ENCODE results near the gene KCNMA1. TPM values are rescaled to one million over a fixed set of nuclear protein-coding genes. Genes with fewer than 3 reads are reported as not detected.

KCNMA1 gene
- polyA plus RNA-seq, 1 experiment, result 21.4 TPM

- Histone ChIP-seq H3K4me3 (ENCODE audit: low read depth, low read length) (no peak overlapping the region), H3K27me3 (ENCODE audit: control insufficient read depth, insufficient read depth, low read length) (no peaks in the 10 kb centered on the region), H3K36me3 (ENCODE audit: control insufficient read depth, insufficient read depth, low read length) (no peaks in the 10 kb centered on the region)
- TF ChIP-seq CTCF (IDR thresholded peaks at IDR 0.05; ENCODE audit: insufficient read depth, low read depth, low read length), result no peak
- CTCF ChIA-PET, result interaction anchor here (0.6 to 2.1 kb wide), 4 partner anchors 13 to 228 kb away, joined by 3 to 6 read pairs (median 4); no protein-coding TSS in a partner anchor
- no peak for DNase-seq (ENCODE audit: low read depth)
- POLR2A ChIA-PET, result interaction anchor here (0.7 kb wide), 1 partner anchor 91 kb away, joined by 3 read pairs; no protein-coding TSS in a partner anchor
Observed at GRCh38 chr10:77619964-77620703, 17.5 kb downstream of the KCNMA1 start.

GRCh38 chr10:77618117-77618516, 19.5 kb downstream of the KCNMA1 start:
- ChIA-PET CTCF (interaction anchor here (2.0 kb wide), 1 partner anchor 13 kb away, joined by 4 read pairs; no protein-coding TSS in a partner anchor), POLR2A (no interaction called here)
- Histone ChIP-seq H3K27me3 (ENCODE audit: control insufficient read depth, insufficient read depth, low read length) (no peaks in the 10 kb centered on the region), H3K4me3 (ENCODE audit: low read depth, low read length) (no peak overlapping the region), H3K36me3 (ENCODE audit: control insufficient read depth, insufficient read depth, low read length) (no peaks in the 10 kb centered on the region)
- DNase-seq (ENCODE audit: low read depth), result no peak
- no peak for TF ChIP-seq CTCF (IDR thresholded peaks at IDR 0.05; ENCODE audit: insufficient read depth, low read depth, low read length)

- H3K27me3 ChIP-seq (ENCODE audit: control insufficient read depth, insufficient read depth, low read length), result no peaks in the 10 kb centered on the region
- no peak for DNase-seq (ENCODE audit: low read depth)
- TF ChIP-seq CTCF (IDR thresholded peaks at IDR 0.05; ENCODE audit: insufficient read depth, low read depth, low read length), result no peak
- POLR2A ChIA-PET, result no interaction called here
- CTCF ChIA-PET, result interaction anchor here (0.6 kb wide), 1 partner anchor 46 kb away, joined by 3 read pairs; no protein-coding TSS in a partner anchor
- no peak overlapping the region for H3K4me3 ChIP-seq (ENCODE audit: low read depth, low read length)
- no peaks in the 10 kb centered on the region for H3K36me3 ChIP-seq (ENCODE audit: control insufficient read depth, insufficient read depth, low read length)
Observed at GRCh38 chr10:77616766-77617165, 20.8 kb downstream of the KCNMA1 start.

GRCh38 chr10:77614778-77615625, 22.6 kb downstream of the KCNMA1 start:
- Histone ChIP-seq H3K4me3 (ENCODE audit: low read depth, low read length) (no peak overlapping the region), H3K27me3 (ENCODE audit: control insufficient read depth, insufficient read depth, low read length) (no peaks in the 10 kb centered on the region), H3K36me3 (ENCODE audit: control insufficient read depth, insufficient read depth, low read length) (no peaks in the 10 kb centered on the region)
- ChIA-PET CTCF (interaction anchor here (0.7 to 2.6 kb wide), 4 partner anchors 10 to 474 kb away, joined by 3 to 8 read pairs (median 6); no protein-coding TSS in a partner anchor), POLR2A (no interaction called here)
- no peak for DNase-seq (ENCODE audit: low read depth)
- TF ChIP-seq CTCF (IDR thresholded peaks at IDR 0.05; ENCODE audit: insufficient read depth, low read depth, low read length), result no peak
